Chondrocyte (in vitro differentiated cells): ENCODE results near the gene LIMK2. TPM values are rescaled to one million over a fixed set of nuclear protein-coding genes. Genes with fewer than 3 reads are reported as not detected.
"Not testable (repeated sequence)": the region's sequence is repeated elsewhere in the genome, so short reads cannot be mapped to it uniquely, and the experiment has no call there.

ENCODE experiments used
- DNase-seq: peaks from one replicate; pipeline ENCODE4 v3.0.0; 2021; ENCODE audit warnings: mixed read lengths, low spot score
- H3K27ac Mint-ChIP-seq: one replicate; pipeline ENCODE4 v1.8.0; 2021; ENCODE audit warnings: mild to moderate bottlenecking, moderate library complexity, mixed read lengths; ENCODE audit not compliant: unreplicated experiment
- H3K27me3 Mint-ChIP-seq: 2 replicates; pipeline ENCODE4 v1.8.0; 2021; ENCODE audit warnings: low read depth, mixed read lengths
- H3K36me3 Mint-ChIP-seq: 2 replicates; pipeline ENCODE4 v1.8.0; 2021; ENCODE audit warnings: low read depth, mixed read lengths
- H3K4me1 Mint-ChIP-seq: 2 replicates; pipeline ENCODE4 v1.8.0; 2021; ENCODE audit warnings: low read depth, mild to moderate bottlenecking, mixed read lengths
- H3K4me3 Mint-ChIP-seq: one replicate; pipeline ENCODE4 v1.8.0; 2021; ENCODE audit warnings: mild to moderate bottlenecking, moderate library complexity, mixed read lengths; ENCODE audit not compliant: unreplicated experiment
- H3K9me3 Mint-ChIP-seq: 2 replicates; pipeline ENCODE4 v1.8.0; 2021; ENCODE audit warnings: low read depth, mixed read lengths
- CTCF ChIP-seq: fragments of 200-600 bp; sonication (generic); IDR thresholded peaks from 2 replicates; pipeline ENCODE4 v1.5.0; 2021; ENCODE audit warnings: antibody characterized with exemption, mild to moderate bottlenecking, moderate library complexity
- total RNA-seq: library from RNA; stranded (reverse); gene quantifications from 3 replicates; pipeline ENCODE4 v1.2.1, GENCODE V29; 2021

LIMK2 gene
- total RNA-seq, 1 donor from 2014 or later = 58.6 TPM

- no peak overlapping the region for H3K4me3 Mint-ChIP-seq
- H3K4me1 Mint-ChIP-seq = peaks cover 24% of the 10 kb centered on the region
- no peak for TF ChIP-seq CTCF
- H3K36me3 Mint-ChIP-seq = peaks cover 4% of the 10 kb centered on the region
- H3K9me3 Mint-ChIP-seq = no peaks in the 10 kb centered on the region
- no peak for DNase-seq
- no peaks in the 10 kb centered on the region for H3K27me3 Mint-ChIP-seq
- H3K27ac Mint-ChIP-seq = no peak overlapping the region
Measured at GRCh38 chr22:31187627-31188026, 24.5 kb upstream of the LIMK2 start.

- no peaks in the 10 kb centered on the region for H3K27me3 Mint-ChIP-seq
- H3K27ac Mint-ChIP-seq = peak overlapping the region; percentile 67
- H3K4me3 Mint-ChIP-seq = no peak overlapping the region
- no peaks in the 10 kb centered on the region for H3K9me3 Mint-ChIP-seq
- peaks cover 21% of the 10 kb centered on the region for H3K4me1 Mint-ChIP-seq
- H3K36me3 Mint-ChIP-seq = peaks cover 19% of the 10 kb centered on the region
- DNase-seq = no peak
- TF ChIP-seq CTCF = no peak
Measured at GRCh38 chr22:31192513-31192912, 19.6 kb upstream of the LIMK2 start.

DNA sequence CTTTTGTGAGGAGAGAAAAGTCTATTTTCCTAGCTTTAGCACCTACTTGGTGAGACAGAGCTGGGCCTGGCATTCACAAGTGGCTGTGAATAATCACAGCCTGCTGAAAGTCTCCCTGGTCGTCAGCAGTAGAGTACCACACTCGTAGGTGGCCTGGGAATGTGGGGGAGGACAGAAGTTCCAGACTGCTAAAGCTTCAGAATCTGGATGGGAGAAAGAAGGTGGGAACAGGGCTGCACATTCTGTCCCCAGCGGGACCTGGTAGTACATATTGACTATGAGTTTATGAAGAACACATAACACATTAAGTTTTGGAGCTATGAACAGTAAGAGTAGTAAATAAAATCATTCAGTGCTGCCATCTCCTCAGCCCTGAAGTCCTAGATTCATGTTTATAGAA, 19.0 kb upstream of the LIMK2 start:
- no peak for DNase-seq
- H3K36me3 Mint-ChIP-seq = peaks cover 18% of the 10 kb centered on the region
- H3K9me3 Mint-ChIP-seq = no peaks in the 10 kb centered on the region
- TF ChIP-seq CTCF = no peak
- H3K27ac Mint-ChIP-seq = peak overlapping the region; percentile 67
- H3K27me3 Mint-ChIP-seq = no peaks in the 10 kb centered on the region
- H3K4me1 Mint-ChIP-seq = peaks cover 21% of the 10 kb centered on the region
- no peak overlapping the region for H3K4me3 Mint-ChIP-seq

DNA sequence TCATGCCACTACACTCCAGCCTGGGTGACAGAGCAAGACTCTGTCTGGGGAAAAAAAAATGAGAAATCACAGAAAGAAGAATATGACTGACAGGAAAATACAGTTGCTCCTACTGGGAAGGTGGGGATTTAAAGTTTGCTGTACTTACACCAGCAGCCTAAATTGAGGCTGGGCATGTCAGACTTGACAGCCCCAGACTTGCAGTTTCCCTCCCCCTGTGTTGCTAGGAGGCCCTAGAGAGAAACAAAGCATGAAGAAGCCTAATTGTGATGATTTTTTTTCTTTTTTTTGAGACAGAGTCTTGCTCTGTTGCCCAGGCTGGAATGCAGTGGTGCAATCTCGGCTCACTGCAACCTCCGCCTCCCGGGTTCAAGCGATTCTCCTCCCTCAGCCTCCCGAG, 17.4 kb upstream of the LIMK2 start:
- DNase-seq, H3K27ac Mint-ChIP-seq, H3K9me3 Mint-ChIP-seq, H3K4me3 Mint-ChIP-seq, H3K27me3 Mint-ChIP-seq: not testable (repeated sequence)
- Mint-ChIP-seq H3K4me1 (peaks cover 21% of the 10 kb centered on the region), H3K36me3 (peaks cover 18% of the 10 kb centered on the region)

- H3K36me3 Mint-ChIP-seq = peaks cover 20% of the 10 kb centered on the region
- H3K4me1 Mint-ChIP-seq = no peaks in the 10 kb centered on the region
- peak; percentile 30 for TF ChIP-seq CTCF
- no peaks in the 10 kb centered on the region for H3K27me3 Mint-ChIP-seq
- no peaks in the 10 kb centered on the region for H3K9me3 Mint-ChIP-seq
- H3K27ac Mint-ChIP-seq = no peak overlapping the region
- DNase-seq = no peak
- H3K4me3 Mint-ChIP-seq = no peak overlapping the region
Measured at GRCh38 chr22:31199187-31199586, 12.9 kb upstream of the LIMK2 start.

DNA sequence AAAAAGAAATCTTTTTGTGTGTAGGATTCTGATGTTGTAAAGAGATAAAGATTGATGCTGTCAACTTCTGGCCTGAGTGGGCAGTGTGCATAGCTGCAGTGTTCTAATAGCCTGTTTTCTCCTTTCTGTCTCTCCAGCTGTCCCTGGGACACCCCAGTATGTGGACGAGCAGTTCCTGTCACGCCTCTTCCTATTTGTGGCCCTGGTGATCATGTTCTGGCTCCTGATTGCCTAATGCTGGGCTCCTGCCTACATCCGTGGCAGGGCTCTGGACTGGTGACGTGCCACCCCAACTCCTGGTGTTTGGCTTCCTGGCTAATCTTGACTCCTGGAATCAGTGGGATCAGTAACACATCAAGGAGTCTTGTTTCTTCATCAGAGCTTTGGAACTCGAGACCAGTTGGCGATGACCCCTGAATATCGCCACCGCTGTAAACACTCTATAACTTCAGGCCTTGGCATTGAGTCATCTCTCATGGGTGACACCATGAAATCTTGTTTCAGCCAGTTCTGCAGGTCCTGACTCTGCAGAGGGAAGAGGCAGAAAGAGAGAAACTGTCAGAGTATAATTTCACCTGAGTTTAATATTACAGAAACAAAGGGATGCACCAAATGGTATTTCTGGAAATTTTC, 7.6 kb upstream of the LIMK2 start:
- H3K27ac Mint-ChIP-seq, H3K27me3 Mint-ChIP-seq, H3K4me1 Mint-ChIP-seq, H3K4me3 Mint-ChIP-seq, H3K9me3 Mint-ChIP-seq, DNase-seq: not testable (repeated sequence)
- H3K36me3 Mint-ChIP-seq = peaks cover 18% of the 10 kb centered on the region

DNA sequence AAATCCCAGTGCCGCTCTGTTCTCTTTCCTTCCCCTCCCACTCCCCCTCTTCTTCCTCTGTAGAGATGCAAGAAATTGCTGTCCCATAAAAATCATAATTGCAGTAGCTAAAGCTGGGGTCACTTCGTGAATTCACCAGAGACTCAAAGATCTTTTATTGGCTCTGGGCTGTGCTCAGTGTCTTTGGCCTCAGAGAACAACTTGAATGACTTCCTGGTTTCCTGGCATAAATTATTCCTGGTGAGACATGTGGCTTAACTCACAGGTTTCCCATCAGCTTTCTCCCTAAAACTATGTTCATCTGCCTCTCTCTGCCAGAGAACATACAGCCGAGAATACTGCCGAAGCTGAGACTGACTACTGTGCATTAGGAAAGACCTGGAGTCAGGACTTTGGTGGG, 7.0 kb upstream of the LIMK2 start:
- H3K9me3 Mint-ChIP-seq, DNase-seq, H3K4me1 Mint-ChIP-seq, H3K4me3 Mint-ChIP-seq, H3K27ac Mint-ChIP-seq, H3K27me3 Mint-ChIP-seq: not testable (repeated sequence)
- H3K36me3 Mint-ChIP-seq = peaks cover 18% of the 10 kb centered on the region

DNA sequence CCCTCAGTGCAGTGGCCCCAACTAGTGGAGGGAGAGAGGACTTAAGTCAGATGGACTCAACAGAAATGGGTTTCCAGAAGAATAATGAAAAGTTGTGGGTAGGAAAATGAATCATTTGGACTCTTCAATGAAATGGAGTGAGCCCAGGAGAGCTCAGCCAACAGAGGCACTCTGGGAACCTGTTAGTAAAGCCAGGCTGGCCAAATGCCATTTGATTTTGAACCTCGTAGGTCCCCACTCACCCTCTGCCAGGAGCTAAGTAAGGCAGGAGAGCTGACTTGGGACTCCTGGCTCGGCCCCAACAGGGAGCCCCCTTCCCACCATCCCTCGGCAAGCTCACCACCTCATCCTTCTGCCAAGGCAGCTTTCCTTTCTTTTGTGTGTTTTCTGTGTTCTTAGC, 5.6 kb upstream of the LIMK2 start:
- H3K27ac Mint-ChIP-seq = peak overlapping the region; percentile 24
- H3K27me3 Mint-ChIP-seq, DNase-seq, H3K4me3 Mint-ChIP-seq, H3K9me3 Mint-ChIP-seq, H3K4me1 Mint-ChIP-seq: not testable (repeated sequence)
- peaks cover 18% of the 10 kb centered on the region for H3K36me3 Mint-ChIP-seq
